Lung (tissue), 12 donors: ENCODE data around the gene ARHGAP22. TPM values are rescaled to one million over a fixed set of nuclear protein-coding genes. Genes with fewer than 3 reads are reported as not detected.

Source experiments
- ATAC-seq: fragments of 200-7000 bp; cut with Tn5 transposase; one replicate; pipeline ENCODE4 v1.9.1; 2020; ENCODE audit warnings: moderate number of reproducible peaks; ENCODE audit not compliant: insufficient read depth, low FRiP score
- DNase-seq, 3 donors: peaks; one replicate each; pipeline ENCODE4 v3.0.0-alpha.2; 2013 to 2017
- H3K27ac ChIP-seq, 2 donors: one replicate each; pipeline ENCODE4 v1.5.1; 2013; ENCODE audit warnings: mild to moderate bottlenecking in 2 of 2, moderate library complexity in 2 of 2, control low read depth in 1 of 2, inconsistent platforms in 1 of 2, low read depth in 1 of 2, low read length in 1 of 2
- H3K27me3 ChIP-seq, 3 donors: one replicate each; pipeline ENCODE4 v1.5.1; 2013; ENCODE audit warnings: low read length in 2 of 3; ENCODE audit not compliant: control insufficient read depth in 3 of 3, insufficient read depth in 3 of 3
- H3K36me3 ChIP-seq, 4 donors: one replicate each; pipeline ENCODE4 v1.5.1; 2013; ENCODE audit warnings: low read length in 4 of 4, mild to moderate bottlenecking in 1 of 4, moderate library complexity in 1 of 4; ENCODE audit not compliant: control insufficient read depth in 4 of 4, insufficient read depth in 4 of 4
- H3K4me1 ChIP-seq, 5 donors: one replicate each; pipeline ENCODE4 v1.5.1; 2013; ENCODE audit warnings: low read length in 5 of 5, mild to moderate bottlenecking in 2 of 5, moderate library complexity in 1 of 5; ENCODE audit not compliant: control insufficient read depth in 5 of 5, insufficient read depth in 5 of 5
- H3K4me3 ChIP-seq: one replicate; pipeline ENCODE4 v1.5.1; 2013; ENCODE audit warnings: mild to moderate bottlenecking, control low read depth, moderate library complexity
- H3K9ac ChIP-seq, 2 donors: one replicate each; pipeline ENCODE4 v1.5.1; 2013; ENCODE audit warnings: low read length in 2 of 2, control low read depth in 1 of 2; ENCODE audit not compliant: insufficient read depth in 1 of 2
- H3K9me3 ChIP-seq, 4 donors: one replicate each; pipeline ENCODE4 v1.5.1; 2013; ENCODE audit warnings: low read length in 3 of 4, mild to moderate bottlenecking in 1 of 4, moderate library complexity in 1 of 4; ENCODE audit not compliant: control insufficient read depth in 4 of 4, insufficient read depth in 3 of 4
- WGBS, 2 donors: extraction: QIAGEN DNeasy Blood & Tissue Kit; methylation state at CpG; one replicate each; pipeline ENCODE4 v1.1.7; 2013; 5-methylcytosine and 5-hydroxymethylcytosine counted together
- polyA plus RNA-seq, 2 donors: library from polyadenylated mRNA; stranded (reverse); fragments of 200-250 nt; gene quantifications; one replicate each; pipeline ENCODE4 v1.2.1, GENCODE V29; 2013
- total RNA-seq, 2 donors: library from RNA; depleted of rRNA in 1 of 2; stranded (reverse); fragments of >200 nt in 1 of 2; gene quantifications; one replicate each; pipeline ENCODE4 v1.2.1, GENCODE V29; 2014 to 2021
- TF ChIP-seq, protein P1 (sequence below): IDR thresholded peaks from 2 replicates; pipeline ENCODE4 v1.5.1; 2012; ENCODE audit warnings: mild to moderate bottlenecking; ENCODE audit errors: control extremely low read depth, extremely low read depth
- donor health status: control.
- donor health status: control.
- donor health status: Bipolar disorder and iron deficiency.
- donor health status: healthy.
- donor health status: DM: yes; HTN: yes; CAD: no.

Gene ARHGAP22
- total and polyA plus RNA-seq, 4 donors: 3.2 to 6.9 (median 4.1) TPM

DNA sequence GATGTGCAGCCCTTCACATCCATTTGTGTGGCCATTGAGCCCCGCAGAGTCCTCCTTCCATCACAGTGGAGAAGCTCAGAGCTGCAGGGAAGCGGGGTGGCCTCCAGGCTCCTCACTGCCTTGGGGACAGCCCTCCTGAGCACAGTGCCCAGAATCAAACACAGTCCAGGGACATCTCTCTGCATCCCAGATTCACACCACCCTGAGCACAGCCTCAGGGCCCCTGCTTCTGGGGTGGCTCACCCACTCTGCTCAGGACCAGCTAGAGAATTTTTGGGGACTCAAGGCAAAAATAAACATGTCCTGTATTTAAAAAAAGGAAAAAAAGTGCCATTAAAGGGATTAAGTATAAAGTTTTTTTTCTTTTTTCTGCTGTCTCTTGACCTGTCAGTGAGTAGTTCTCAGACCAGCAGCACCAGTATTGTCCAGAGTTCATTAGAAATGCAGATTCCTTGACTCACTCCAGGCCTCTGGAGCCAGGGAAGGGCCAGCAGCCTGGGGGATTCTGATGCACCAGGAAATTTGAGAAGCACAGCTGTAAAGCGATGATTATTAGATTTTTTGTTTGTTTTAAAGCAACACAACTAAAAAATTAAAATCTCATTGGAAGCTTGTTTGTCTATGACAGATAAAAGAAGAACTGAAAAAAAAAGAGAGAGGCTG is 61.6 kb downstream of the ARHGAP22 start:
- H3K27me3 ChIP-seq: no peaks in the 10 kb centered on the region
- H3K9ac ChIP-seq: no peak overlapping the region
- H3K4me3 ChIP-seq: no peak overlapping the region
- 95 to 96% methylated on average over 3 of the region's 3 CpGs for WGBS, 2 donors
- no peak for DNase-seq
- ATAC-seq: no peak
- H3K9me3 ChIP-seq: no peaks in the 10 kb centered on the region
- peaks cover 0 to 3% (median 0%) of the 10 kb centered on the region in 5 donors for H3K4me1 ChIP-seq
- H3K36me3 ChIP-seq: no peaks in the 10 kb centered on the region
- H3K27ac ChIP-seq: no peak overlapping the region
- TF ChIP-seq, protein P1, sequence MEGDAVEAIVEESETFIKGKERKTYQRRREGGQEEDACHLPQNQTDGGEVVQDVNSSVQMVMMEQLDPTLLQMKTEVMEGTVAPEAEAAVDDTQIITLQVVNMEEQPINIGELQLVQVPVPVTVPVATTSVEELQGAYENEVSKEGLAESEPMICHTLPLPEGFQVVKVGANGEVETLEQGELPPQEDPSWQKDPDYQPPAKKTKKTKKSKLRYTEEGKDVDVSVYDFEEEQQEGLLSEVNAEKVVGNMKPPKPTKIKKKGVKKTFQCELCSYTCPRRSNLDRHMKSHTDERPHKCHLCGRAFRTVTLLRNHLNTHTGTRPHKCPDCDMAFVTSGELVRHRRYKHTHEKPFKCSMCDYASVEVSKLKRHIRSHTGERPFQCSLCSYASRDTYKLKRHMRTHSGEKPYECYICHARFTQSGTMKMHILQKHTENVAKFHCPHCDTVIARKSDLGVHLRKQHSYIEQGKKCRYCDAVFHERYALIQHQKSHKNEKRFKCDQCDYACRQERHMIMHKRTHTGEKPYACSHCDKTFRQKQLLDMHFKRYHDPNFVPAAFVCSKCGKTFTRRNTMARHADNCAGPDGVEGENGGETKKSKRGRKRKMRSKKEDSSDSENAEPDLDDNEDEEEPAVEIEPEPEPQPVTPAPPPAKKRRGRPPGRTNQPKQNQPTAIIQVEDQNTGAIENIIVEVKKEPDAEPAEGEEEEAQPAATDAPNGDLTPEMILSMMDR: no peak

DNA sequence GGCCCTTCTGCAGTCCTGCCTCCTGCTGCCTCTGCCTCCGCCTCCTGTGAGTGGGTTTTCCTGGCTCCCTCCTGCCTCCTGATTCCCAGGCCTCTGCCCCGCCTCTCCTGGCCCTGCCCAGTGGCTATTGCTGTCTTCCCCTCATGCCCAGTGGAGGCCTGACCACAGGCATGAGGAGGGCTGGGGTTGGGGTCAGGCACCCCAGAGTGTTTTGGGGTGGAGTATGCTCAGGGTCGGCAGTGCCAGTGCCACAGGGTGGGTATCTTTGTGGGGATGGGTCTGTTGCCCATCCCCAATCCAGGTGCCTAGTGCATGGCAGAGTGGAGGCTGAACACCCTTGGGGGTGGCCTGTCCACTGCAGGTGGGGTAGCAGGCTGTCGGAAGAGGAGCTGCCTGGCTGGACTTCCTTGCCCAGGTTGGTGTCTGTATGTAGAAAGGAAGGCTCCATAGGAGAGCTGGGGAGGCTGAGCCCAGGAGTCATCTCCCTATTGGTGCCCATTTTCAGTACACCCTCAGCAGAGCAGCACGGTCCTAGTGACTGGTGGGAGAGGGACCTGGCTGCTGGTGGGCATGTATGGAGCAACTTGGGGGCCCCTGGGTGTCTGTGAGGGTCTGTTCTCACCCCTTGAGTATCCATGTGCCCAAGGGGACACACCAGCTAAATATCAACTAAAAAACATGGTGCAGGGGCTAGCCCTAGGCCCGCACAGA is 62.2 kb downstream of the ARHGAP22 start:
- H3K9me3 ChIP-seq: no peaks in the 10 kb centered on the region
- ATAC-seq (no peak), DNase-seq (no peak)
- no peaks in the 10 kb centered on the region for H3K36me3 ChIP-seq
- no peaks in the 10 kb centered on the region for H3K27me3 ChIP-seq
- H3K4me1 ChIP-seq: peaks cover 0 to 2% (median 0%) of the 10 kb centered on the region in 5 donors
- 92 to 96% methylated on average over 6 of the region's 6 CpGs for WGBS, 2 donors
- H3K4me3 ChIP-seq: no peak overlapping the region
- no peak overlapping the region for H3K9ac ChIP-seq
- no peak overlapping the region for H3K27ac ChIP-seq
- TF ChIP-seq, protein P1: no peak

DNA sequence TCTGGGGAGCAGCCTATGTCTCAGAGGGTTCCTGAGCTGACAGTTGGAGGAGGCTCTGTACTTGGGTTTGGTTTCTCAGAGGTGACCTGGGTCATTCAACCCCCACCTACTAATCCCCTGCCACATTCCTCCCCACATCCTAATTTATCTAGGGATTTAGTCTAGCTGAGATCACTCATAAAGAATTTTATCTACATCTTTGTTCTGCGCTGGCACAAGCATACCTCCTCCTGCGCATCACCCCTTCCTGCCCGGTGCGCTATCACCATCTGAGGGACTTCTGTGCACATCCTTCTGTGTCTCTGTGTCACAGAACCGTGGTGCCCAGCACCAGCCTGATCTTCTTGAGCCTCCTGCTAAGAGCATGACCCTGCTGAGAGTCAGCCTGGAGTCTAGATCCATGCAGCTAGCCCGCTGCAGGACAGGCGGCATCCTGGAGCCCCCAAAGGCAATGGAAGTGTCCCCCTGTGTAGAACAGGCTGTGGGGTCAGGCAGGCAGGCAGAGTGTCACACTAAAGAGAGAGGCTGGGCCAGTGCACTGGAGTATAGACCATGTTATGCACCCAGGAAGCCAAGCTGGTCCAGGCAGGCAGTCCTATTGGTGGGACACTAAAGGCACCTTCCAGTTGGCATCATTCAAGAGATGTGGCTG is 63.6 kb downstream of the ARHGAP22 start:
- Histone ChIP-seq H3K4me3 (no peak overlapping the region), H3K4me1 (peaks cover 0 to 2% (median 0%) of the 10 kb centered on the region in 5 donors), H3K9ac (no peak overlapping the region), H3K27me3 (no peaks in the 10 kb centered on the region), H3K27ac (no peak overlapping the region), H3K36me3 (no peaks in the 10 kb centered on the region), H3K9me3 (no peaks in the 10 kb centered on the region)
- WGBS, 2 donors: 91 to 92% methylated on average over 7 of the region's 7 CpGs
- TF ChIP-seq, protein P1: no peak
- ATAC-seq (no peak), DNase-seq (no peak)
